WTC11 (cell line): ENCODE results near the gene FBXL13.

ENCODE experiments used
- NFE2L1 ChIP-seq: sonication (generic); formaldehyde crosslinking; IDR thresholded peaks from 2 replicates; pipeline ENCODE4 v1.8.1; 2023; ENCODE audit warnings: missing genetic modification reagents
- ZNF281 ChIP-seq: sonication (generic); formaldehyde crosslinking; IDR thresholded peaks from 2 replicates; pipeline ENCODE4 v1.8.0; 2023; ENCODE audit warnings: mild to moderate bottlenecking, missing genetic modification reagents
- TF ChIP-seq, protein P1 (sequence below): fragments of 200-600 bp; IDR thresholded peaks from 2 replicates; pipeline ENCODE4 v1.8.0; 2022; ENCODE audit warnings: antibody characterized with exemption
- TF ChIP-seq, protein P2 (sequence below): sonication (generic); formaldehyde crosslinking; IDR thresholded peaks from 2 replicates; pipeline ENCODE4 v1.8.1; 2022; ENCODE audit warnings: low read depth, mild to moderate bottlenecking, moderate library complexity, missing genetic modification reagents, borderline replicate concordance
- TF ChIP-seq, protein P3 (sequence below): sonication (generic); formaldehyde crosslinking; IDR thresholded peaks from 2 replicates; pipeline ENCODE4 v1.8.0; 2022; ENCODE audit warnings: mild to moderate bottlenecking, missing genetic modification reagents

DNA sequence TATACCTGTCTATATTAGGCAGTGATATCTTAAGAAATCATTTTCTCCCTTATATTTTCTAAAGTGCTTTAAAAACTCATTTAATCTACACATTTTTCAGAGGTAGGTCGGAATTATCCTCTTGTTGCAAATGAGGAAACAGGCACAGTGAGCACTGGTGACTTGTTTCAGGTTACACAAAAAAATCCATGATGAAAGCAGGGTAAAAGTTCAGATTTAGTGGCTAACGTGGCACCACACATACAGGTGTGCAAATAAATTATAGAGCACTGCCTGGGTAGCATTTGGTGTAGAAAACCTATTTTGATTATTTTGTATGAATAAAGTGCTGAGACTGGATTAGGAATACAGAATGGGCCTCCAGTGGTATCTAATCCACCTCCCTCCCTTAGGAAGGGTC, 26.9 kb upstream of the FBXL13 start:
- TF ChIP-seq, protein P1, sequence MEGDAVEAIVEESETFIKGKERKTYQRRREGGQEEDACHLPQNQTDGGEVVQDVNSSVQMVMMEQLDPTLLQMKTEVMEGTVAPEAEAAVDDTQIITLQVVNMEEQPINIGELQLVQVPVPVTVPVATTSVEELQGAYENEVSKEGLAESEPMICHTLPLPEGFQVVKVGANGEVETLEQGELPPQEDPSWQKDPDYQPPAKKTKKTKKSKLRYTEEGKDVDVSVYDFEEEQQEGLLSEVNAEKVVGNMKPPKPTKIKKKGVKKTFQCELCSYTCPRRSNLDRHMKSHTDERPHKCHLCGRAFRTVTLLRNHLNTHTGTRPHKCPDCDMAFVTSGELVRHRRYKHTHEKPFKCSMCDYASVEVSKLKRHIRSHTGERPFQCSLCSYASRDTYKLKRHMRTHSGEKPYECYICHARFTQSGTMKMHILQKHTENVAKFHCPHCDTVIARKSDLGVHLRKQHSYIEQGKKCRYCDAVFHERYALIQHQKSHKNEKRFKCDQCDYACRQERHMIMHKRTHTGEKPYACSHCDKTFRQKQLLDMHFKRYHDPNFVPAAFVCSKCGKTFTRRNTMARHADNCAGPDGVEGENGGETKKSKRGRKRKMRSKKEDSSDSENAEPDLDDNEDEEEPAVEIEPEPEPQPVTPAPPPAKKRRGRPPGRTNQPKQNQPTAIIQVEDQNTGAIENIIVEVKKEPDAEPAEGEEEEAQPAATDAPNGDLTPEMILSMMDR, result no peak
- TF ChIP-seq NFE2L1 (CRISPR knock-in tag) (no peak), ZNF281 (CRISPR knock-in tag) (no peak)
- TF ChIP-seq, protein P2, sequence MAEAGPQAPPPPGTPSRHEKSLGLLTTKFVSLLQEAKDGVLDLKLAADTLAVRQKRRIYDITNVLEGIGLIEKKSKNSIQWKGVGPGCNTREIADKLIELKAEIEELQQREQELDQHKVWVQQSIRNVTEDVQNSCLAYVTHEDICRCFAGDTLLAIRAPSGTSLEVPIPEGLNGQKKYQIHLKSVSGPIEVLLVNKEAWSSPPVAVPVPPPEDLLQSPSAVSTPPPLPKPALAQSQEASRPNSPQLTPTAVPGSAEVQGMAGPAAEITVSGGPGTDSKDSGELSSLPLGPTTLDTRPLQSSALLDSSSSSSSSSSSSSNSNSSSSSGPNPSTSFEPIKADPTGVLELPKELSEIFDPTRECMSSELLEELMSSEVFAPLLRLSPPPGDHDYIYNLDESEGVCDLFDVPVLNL (CRISPR knock-in tag), result no peak
- TF ChIP-seq, protein P3, sequence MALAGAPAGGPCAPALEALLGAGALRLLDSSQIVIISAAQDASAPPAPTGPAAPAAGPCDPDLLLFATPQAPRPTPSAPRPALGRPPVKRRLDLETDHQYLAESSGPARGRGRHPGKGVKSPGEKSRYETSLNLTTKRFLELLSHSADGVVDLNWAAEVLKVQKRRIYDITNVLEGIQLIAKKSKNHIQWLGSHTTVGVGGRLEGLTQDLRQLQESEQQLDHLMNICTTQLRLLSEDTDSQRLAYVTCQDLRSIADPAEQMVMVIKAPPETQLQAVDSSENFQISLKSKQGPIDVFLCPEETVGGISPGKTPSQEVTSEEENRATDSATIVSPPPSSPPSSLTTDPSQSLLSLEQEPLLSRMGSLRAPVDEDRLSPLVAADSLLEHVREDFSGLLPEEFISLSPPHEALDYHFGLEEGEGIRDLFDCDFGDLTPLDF, result no peak
